Parathyroid adenoma (tissue), 2 donors: ENCODE results near the gene RBM28.

Source experiments
- H2AFZ ChIP-seq: fragments of 300-600 bp; sonication (generic); one replicate; pipeline ENCODE4 v1.7.0; 2017; ENCODE audit warnings: antibody characterized with exemption, mild to moderate bottlenecking
- H3K27ac ChIP-seq: fragments of 300-600 bp; sonication (generic); one replicate; pipeline ENCODE4 v1.7.0; 2017
- H3K27me3 ChIP-seq: fragments of 300-600 bp; sonication (generic); one replicate; pipeline ENCODE4 v1.7.0; 2017; ENCODE audit warnings: low read length; ENCODE audit not compliant: control insufficient read depth, insufficient read depth
- H3K36me3 ChIP-seq: fragments of 300-600 bp; sonication (generic); one replicate; pipeline ENCODE4 v1.7.0; 2017; ENCODE audit warnings: low read length; ENCODE audit not compliant: control insufficient read depth, insufficient read depth
- H3K4me1 ChIP-seq: fragments of 300-600 bp; sonication (generic); one replicate; pipeline ENCODE4 v1.7.0; 2017; ENCODE audit warnings: control low read depth
- H3K4me2 ChIP-seq: fragments of 300-600 bp; sonication (generic); one replicate; pipeline ENCODE4 v1.7.0; 2017; ENCODE audit warnings: low read length
- H3K4me3 ChIP-seq: fragments of 300-600 bp; sonication (generic); one replicate; pipeline ENCODE4 v1.7.0; 2017; ENCODE audit warnings: low read depth, low read length
- H3K79me2 ChIP-seq: fragments of 300-600 bp; sonication (generic); one replicate; pipeline ENCODE4 v1.7.0; 2017; ENCODE audit warnings: control low read depth
- H3K9ac ChIP-seq: fragments of 300-600 bp; sonication (generic); one replicate; pipeline ENCODE4 v1.7.0; 2017; ENCODE audit warnings: mild to moderate bottlenecking
- H3K9me3 ChIP-seq: fragments of 300-600 bp; sonication (generic); one replicate; pipeline ENCODE4 v1.7.0; 2017; ENCODE audit warnings: low read length; ENCODE audit not compliant: control insufficient read depth
- CTCF ChIP-seq: fragments of 300-600 bp; sonication (generic); IDR thresholded peaks from one replicate; pipeline ENCODE4 v1.7.0; 2017; ENCODE audit warnings: antibody characterized with exemption, mild to moderate bottlenecking
- donor health status: primary hyperparathyroidism.

RBM28 gene

GRCh38 chr7:128264477-128264876 lies 79.2 kb downstream of the RBM28 start:
- Histone ChIP-seq H3K4me3 (no peak overlapping the region), H3K9ac (no peak overlapping the region), H3K4me1 (peaks cover 21% of the 10 kb centered on the region), H3K9me3 (no peaks in the 10 kb centered on the region), H2AFZ (peak overlapping the region; percentile 13), H3K27ac (peak overlapping the region; percentile 53), H3K79me2 (no peaks in the 10 kb centered on the region), H3K27me3 (no peaks in the 10 kb centered on the region), H3K36me3 (no peaks in the 10 kb centered on the region), H3K4me2 (no peak overlapping the region)
- no peak for TF ChIP-seq CTCF

GRCh38 chr7:128263420-128263819 lies 80.3 kb downstream of the RBM28 start:
- Histone ChIP-seq H3K4me2 (no peak overlapping the region), H3K9ac (no peak overlapping the region), H2AFZ (no peak overlapping the region), H3K27me3 (no peaks in the 10 kb centered on the region), H3K36me3 (no peaks in the 10 kb centered on the region), H3K9me3 (no peaks in the 10 kb centered on the region), H3K4me1 (peaks cover 22% of the 10 kb centered on the region), H3K4me3 (no peak overlapping the region), H3K27ac (no peak overlapping the region), H3K79me2 (no peaks in the 10 kb centered on the region)
- no peak for TF ChIP-seq CTCF

- no peak for TF ChIP-seq CTCF
- Histone ChIP-seq H3K79me2 (no peaks in the 10 kb centered on the region), H3K27me3 (no peaks in the 10 kb centered on the region), H3K27ac (no peak overlapping the region), H3K4me3 (no peak overlapping the region), H3K36me3 (no peaks in the 10 kb centered on the region), H3K4me2 (no peak overlapping the region), H2AFZ (no peak overlapping the region), H3K9me3 (no peaks in the 10 kb centered on the region), H3K9ac (no peak overlapping the region), H3K4me1 (peaks cover 22% of the 10 kb centered on the region)
These were observed 81.3 kb downstream of the RBM28 start for GRCh38 chr7:128262273-128263028.

- no peak overlapping the region for H3K4me3 ChIP-seq
- H3K4me1 ChIP-seq = peaks cover 16% of the 10 kb centered on the region
- no peaks in the 10 kb centered on the region for H3K9me3 ChIP-seq
- H3K36me3 ChIP-seq = no peaks in the 10 kb centered on the region
- H3K27ac ChIP-seq = no peak overlapping the region
- TF ChIP-seq CTCF = no peak
- H2AFZ ChIP-seq = no peak overlapping the region
- H3K9ac ChIP-seq = no peak overlapping the region
- H3K27me3 ChIP-seq = no peaks in the 10 kb centered on the region
- no peaks in the 10 kb centered on the region for H3K79me2 ChIP-seq
- H3K4me2 ChIP-seq = no peak overlapping the region
These were observed 83.5 kb downstream of the RBM28 start for GRCh38 chr7:128260069-128260795.
